Adrenal gland (tissue), 5 donors: ENCODE measurements around the gene RFFL.
"Not testable (repeated sequence)": the region's sequence is repeated elsewhere in the genome, so short reads cannot be mapped to it uniquely, and the experiment has no call there.

Experiments used
- CTCF ChIP-seq, 6 experiments: fragments of 450-650 bp in 4 of 6; fragments of 200-600 bp in 2 of 6; sonication (generic) in 1 of 6; IDR thresholded peaks; 1 replicate in 5 of 6; 2 replicates in 1 of 6; pipeline versions ENCODE4 v1.5.1 to v1.8.0; 2016 to 2021; ENCODE audit warnings: antibody characterized with exemption in 6 of 6, mild to moderate bottlenecking in 2 of 6, moderate library complexity in 1 of 6
- POLR2A ChIP-seq, 2 donors: fragments of 450-650 bp; IDR thresholded peaks; one replicate each; pipeline ENCODE4 v1.6.1; 2017; ENCODE audit warnings: antibody characterized with exemption in 2 of 2, mild to moderate bottlenecking in 2 of 2, moderate library complexity in 1 of 2
- donor health status: DM: no; HTN: no; CAD: no.

GRCh38 chr17:35000965-35001364 is 62.5 kb downstream of the RFFL start:
- TF ChIP-seq CTCF, POLR2A (IDR thresholded peaks at IDR 0.05): not testable (repeated sequence)
